Stimulated activated CD4-positive, alpha-beta T cell treated with anti-CD3 and anti-CD28 coated beads, Interleukin-15, amount 100 ng/mL, for 24 hours (primary cell): ENCODE data around the gene GNAS.

Source experiments
- DNase-seq: peaks from one replicate; pipeline ENCODE4 v3.0.0-alpha.2; 2020

GNAS gene

GRCh38 chr20:58901488-58902402 lies 49.2 kb downstream of the GNAS start:
- DNase-seq: no peak

DNA sequence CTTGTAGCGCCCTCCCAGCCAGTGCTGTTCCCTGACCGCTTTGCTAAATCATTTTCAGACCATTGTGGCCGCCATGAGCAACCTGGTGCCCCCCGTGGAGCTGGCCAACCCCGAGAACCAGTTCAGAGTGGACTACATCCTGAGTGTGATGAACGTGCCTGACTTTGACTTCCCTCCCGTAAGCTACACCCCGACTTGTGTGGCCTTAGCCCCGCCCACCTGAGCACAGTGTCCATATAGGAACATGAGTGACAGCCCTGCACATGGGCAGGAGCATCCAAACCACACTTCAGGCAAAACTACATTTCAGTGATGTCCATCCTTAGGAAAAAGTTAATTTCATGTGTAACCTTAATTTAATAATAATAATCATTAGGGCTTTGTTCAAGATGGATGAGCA lies 51.1 kb downstream of the GNAS start:
- no peak for DNase-seq

DNA sequence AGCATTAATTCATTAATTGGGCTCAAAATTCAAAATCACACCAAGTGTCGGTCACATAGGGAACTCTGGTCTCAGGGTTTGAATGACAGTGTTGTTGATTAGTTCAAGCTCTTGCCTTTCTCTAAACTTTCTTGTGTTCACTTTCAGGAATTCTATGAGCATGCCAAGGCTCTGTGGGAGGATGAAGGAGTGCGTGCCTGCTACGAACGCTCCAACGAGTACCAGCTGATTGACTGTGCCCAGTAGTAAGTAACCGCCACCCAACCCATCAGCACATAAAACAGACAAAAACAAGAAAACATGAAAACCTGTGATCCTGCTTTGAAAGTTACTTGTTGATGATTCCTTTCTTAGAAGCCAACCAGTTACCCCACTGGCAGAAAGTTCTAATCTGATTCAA lies 52.7 kb downstream of the GNAS start:
- no peak for DNase-seq

DNA sequence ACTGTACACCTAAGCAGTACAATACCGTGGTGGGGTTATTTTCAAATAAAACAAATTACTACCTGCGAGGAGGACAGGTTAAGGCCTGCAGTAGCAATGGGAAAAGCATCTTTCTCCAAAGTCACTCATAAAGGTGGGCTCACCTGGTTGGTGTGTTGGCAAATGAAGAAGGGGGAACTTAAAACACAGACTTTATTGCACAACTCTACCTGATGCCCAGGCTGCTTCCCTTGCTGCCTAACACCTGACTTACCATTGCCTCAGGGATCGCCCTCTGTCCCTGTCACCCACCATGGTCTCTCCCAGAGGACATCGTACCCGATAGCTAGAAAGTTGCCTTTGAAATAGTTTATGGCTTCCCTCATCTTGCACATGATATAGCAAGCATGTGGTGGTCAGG lies 53.6 kb downstream of the GNAS start:
- DNase-seq: no peak

- peak; percentile 22 for DNase-seq
Measured at GRCh38 chr20:58906894-58907293, 54.4 kb downstream of the GNAS start.

DNA sequence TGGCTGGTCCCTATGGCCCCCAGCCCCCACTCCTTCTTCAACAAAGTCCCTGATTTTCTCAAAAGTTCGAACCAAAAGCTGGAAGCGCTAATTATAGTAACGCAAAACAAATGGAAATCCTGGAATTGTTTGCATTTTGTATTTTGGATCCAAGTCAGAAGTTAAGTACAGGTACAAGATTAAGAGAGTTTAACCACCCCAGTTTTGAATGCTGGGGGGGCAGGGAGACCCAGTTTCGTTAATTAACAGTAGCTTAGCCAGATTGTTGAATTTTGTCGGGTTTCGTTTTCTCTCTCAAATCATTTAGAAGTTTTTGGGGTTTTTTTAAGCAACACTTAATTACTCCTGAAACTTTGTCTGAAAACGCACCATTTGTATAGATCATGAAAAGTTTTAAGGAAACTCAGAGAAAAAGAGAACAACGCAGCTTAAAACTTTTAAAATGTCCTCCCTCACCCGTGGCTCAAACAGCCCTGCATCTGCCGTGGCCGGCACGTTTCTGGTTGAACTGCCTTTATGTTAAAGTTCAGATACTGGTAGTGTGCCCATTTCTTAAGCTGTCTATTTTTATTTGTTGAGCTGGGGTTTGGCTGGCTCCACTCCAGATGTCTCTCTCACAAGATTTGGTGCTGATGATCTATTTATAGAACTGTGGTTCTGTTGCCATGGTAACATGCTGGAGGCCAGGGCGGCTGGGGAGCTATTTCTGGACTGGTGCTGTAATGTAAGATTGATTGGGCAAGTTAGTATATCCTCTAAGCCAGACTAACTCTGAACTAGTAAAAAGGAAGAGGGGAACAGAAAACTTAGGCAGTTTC lies 55.0 kb downstream of the GNAS start:
- DNase-seq: peak; percentile 53

GRCh38 chr20:58908221-58908620 lies 55.7 kb downstream of the GNAS start:
- DNase-seq: no peak

DNA sequence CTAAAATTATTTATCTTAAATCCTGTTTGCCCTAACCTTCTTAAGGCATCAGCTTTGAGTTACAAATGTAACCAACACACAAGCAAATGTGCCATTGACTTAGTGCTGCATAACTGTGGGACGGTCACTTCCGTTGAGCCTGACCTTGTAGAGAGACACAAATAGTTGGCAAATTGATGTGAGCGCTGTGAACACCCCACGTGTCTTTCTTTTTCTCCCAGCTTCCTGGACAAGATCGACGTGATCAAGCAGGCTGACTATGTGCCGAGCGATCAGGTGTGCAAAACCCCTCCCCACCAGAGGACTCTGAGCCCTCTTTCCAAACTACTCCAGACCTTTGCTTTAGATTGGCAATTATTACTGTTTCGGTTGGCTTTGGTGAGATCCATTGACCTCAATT lies 56.4 kb downstream of the GNAS start:
- DNase-seq: no peak

DNA sequence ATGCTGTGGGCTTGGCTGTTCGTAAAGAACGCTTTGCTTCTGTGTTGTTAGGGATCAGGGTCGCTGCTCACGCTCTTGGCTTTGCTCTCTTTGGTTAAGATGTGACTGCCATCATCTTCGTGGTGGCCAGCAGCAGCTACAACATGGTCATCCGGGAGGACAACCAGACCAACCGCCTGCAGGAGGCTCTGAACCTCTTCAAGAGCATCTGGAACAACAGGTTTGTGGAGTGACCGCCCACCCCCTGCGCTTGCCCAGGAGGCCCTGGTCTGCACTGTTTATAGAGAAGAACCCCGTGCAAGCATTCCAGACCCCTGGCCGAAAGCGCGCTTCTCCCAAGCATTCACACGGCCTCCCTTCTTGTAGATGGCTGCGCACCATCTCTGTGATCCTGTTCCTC lies 57.1 kb downstream of the GNAS start:
- no peak for DNase-seq

GRCh38 chr20:58910473-58910872 lies 58.0 kb downstream of the GNAS start:
- DNase-seq: no peak

GRCh38 chr20:58911309-58911708 lies 58.8 kb downstream of the GNAS start:
- no peak for DNase-seq

DNA sequence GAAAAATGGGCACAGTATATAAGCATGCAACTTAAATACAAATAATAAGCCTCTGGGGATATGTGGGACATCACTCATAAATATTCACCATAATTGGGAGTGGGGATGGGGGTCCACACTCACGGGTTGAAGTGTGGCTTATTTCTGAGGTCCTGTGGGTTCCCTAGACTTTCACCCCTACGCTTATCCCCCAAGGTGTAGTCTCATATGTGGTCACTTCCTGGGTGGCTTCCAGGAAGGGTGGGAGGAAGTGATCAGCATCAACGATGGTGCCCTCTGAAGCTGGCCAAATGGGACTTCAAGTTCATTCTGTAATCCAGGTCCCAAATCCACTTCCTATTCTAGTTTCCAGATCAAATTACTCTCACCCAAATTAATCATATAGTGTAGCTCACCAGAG lies 59.5 kb downstream of the GNAS start:
- DNase-seq: no peak

GRCh38 chr20:58913079-58913478 lies 60.6 kb downstream of the GNAS start:
- no peak for DNase-seq

GRCh38 chr20:58918621-58919020 lies 66.1 kb downstream of the GNAS start:
- no peak for DNase-seq

- no peak for DNase-seq
Measured at GRCh38 chr20:58921564-58921963, 69.0 kb downstream of the GNAS start.

GRCh38 chr20:58922036-58922435 lies 69.5 kb downstream of the GNAS start:
- no peak for DNase-seq

DNA sequence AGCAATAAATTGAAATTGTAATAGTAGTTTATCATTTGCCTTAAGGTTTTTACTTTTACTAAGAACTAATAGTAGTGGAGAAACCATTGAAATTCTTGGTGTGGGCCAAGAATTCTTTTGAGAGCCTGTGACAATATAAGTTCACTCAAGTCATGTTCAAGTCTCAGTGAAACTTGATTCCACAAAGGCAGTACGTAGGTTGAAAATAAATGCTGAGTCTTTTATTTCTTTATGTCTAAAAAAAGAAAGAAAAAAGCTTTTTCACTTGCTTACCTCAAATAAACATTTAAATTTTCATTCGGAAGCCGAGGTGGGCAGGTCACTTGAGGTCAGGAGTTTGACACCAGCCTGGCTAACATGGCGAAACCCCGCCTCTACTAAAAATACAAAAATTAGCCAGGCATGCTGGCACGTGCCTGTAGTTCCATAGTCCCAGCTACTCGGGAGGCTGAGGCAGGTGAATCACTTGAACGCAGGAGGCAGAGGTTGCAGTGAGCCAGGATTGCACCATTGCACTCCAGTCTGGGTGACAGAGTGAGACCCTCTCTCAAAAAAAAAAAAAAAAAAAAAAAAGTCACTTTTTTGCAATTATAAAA lies 70.7 kb downstream of the GNAS start:
- DNase-seq: no peak

DNA sequence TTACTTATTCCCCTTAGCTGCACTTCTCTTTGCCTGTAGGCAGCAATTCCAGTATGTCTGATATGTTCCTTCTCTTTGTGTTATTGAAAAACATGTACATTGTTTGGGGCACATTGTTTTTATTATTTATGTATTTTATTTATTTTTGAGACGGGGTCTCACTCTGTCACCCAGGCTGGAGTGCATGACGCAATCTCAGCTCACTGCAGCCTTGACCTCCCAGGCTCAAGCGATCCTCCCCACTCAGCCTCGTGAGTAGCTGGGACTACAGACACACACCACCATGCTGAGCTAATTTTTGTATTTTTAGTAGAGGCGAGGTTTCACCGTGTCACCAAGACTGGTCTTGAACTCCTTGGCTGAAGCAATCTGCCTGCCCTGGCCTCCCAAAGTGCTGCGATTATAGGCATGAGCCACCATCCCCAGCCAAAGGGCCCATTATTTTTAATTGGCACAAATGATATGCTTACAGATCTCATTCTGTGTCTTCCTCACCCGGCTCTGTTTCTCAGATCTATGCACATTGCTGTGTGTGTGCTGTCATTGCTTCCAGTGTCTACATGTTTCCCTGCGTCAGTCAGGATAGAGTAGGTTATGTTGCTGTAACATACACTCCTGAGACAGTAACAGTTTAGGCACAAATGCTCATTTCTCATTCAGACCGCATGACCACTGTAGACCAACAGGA lies 74.4 kb downstream of the GNAS start:
- DNase-seq: no peak

DNA sequence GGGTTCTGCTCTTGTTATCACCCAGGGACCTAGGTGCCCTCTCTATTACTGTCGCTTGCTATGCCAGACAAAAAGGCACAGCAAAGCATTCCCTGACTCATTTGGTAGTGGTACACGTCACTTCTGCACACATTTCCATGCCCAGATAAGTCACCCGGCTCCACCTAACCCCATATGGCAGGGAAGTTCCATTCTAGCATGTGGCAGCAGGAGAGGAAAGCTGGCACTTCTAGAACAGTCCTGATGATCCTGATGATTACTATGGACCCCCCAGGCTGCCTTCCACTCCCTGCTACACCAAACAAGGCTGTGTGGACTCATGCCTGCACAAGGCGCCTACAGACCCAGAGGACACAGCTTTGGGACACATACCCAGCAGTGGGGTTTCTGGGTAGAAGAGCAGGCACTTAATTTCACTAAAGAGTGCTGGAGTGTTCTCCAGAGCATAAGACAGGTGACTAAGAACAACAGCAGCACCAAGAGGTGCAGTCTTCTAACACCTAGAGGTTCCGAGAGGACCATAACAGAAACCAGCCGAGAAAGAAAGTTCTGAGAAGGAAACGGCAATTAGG lies 75.1 kb downstream of the GNAS start:
- no peak for DNase-seq

DNA sequence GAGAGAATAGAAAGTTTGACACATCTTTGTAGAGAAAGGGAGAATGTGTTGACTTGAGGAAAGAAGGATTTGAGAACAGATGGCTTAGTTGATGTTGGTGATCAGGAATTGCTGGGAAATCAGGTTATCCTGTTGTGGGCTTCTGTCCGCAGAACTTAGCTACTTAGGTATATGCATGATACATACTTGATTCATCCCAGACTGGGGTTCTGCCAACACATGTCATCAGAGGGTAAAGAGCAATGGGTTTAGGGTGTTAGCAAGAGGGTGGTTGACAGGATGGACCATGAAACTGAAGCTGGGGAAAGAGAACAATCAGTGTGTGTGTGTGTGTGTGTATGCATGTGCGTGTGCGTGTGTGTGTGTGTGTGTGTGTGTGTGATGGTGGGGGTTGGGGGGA lies 78.0 kb downstream of the GNAS start:
- no peak for DNase-seq

- no peak for DNase-seq
Measured at GRCh38 chr20:58932170-58932569, 79.7 kb downstream of the GNAS start.

GRCh38 chr20:58938078-58938477 lies 85.6 kb downstream of the GNAS start:
- DNase-seq: no peak

- DNase-seq: no peak
Measured at GRCh38 chr20:58938541-58938940, 86.0 kb downstream of the GNAS start.
